GM12878 (cell line): ENCODE data around the gene SEMA3C. TPM values are rescaled to one million over a fixed set of nuclear protein-coding genes. Genes with fewer than 3 reads are reported as not detected.

Experiments
- E4F1 ChIP-seq: fragments of 450-650 bp; IDR thresholded peaks from 2 replicates; pipeline ENCODE4 v1.6.1; 2018; ENCODE audit warnings: borderline replicate concordance, mild to moderate bottlenecking; ENCODE audit not compliant: partially characterized antibody
- IRF4 ChIP-seq: IDR thresholded peaks from 2 replicates; pipeline ENCODE4 v1.6.1; 2011; ENCODE audit warnings: low read depth, low read length
- NRF1 ChIP-seq: conservative IDR thresholded peaks from 2 replicates; pipeline ENCODE4 v1.6.1; 2011; ENCODE audit warnings: mild to moderate bottlenecking, low read depth, low read length, improper control_type of control experiment
- RELB ChIP-seq: fragments of 450-650 bp; IDR thresholded peaks from 2 replicates; pipeline ENCODE4 v1.6.1; 2017; ENCODE audit warnings: low read depth, mild to moderate bottlenecking, moderate library complexity
- USF2 ChIP-seq: IDR thresholded peaks from 2 replicates; pipeline ENCODE4 v1.6.1; 2011; ENCODE audit warnings: low read depth, low read length, improper control_type of control experiment, borderline replicate concordance
- ZNF24 ChIP-seq: fragments of 450-650 bp; IDR thresholded peaks from 2 replicates; pipeline ENCODE4 v1.6.1; 2017; ENCODE audit warnings: antibody characterized with exemption, mild to moderate bottlenecking
- ZNF622 ChIP-seq: fragments of 450-650 bp; IDR thresholded peaks from 2 replicates; pipeline ENCODE4 v1.6.1; 2017; ENCODE audit warnings: mild to moderate bottlenecking, inconsistent platforms
- polyA plus RNA-seq, 11 experiments: library from polyadenylated mRNA; depleted of rRNA in 4 of 11; unstranded in 6 of 11; stranded (reverse) in 5 of 11; fragments of >200 nt; fragmentation: Nextera tagmentation in 4 of 11; fragmentation: Illumina TruSeq in 1 of 11; extraction: Ambion mirVana in 4 of 11; extraction: Trizol in 1 of 11; gene quantifications; 1 replicate in 1 of 11; 2 replicates in 10 of 11; pipeline versions ENCODE4 v1.2.1 to v1.2.3, GENCODE V29; 2011 to 2016; ENCODE audit warnings: inconsistent platforms in 2 of 11, missing spikeins in 2 of 11, low read depth in 1 of 11
- total RNA-seq, 4 experiments: library from RNA; depleted of rRNA in 3 of 4; stranded (reverse); fragments of >200 nt in 3 of 4; fragmentation: Illumina TruSeq in 1 of 4; extraction: Trizol in 1 of 4; gene quantifications; 2 replicates each; pipeline versions ENCODE4 v1.2.1 to v1.2.3, GENCODE V29; 2013 to 2021

SEMA3C gene
- total and polyA plus RNA-seq, 10 of the 15 experiments (the other 5 are each of a cell fraction or from before 2014, with no cell fraction given), result 0.01 to 0.41 (median 0.11) TPM; not detected in 6

- TF ChIP-seq USF2, result no peak
- TF ChIP-seq RELB, result no peak
- no peak for TF ChIP-seq ZNF622
- no peak for TF ChIP-seq IRF4
- no peak for TF ChIP-seq NRF1
- TF ChIP-seq ZNF24, result no peak
- no peak for TF ChIP-seq E4F1
Measured at GRCh38 chr7:80891259-80891544, 27.6 kb downstream of the SEMA3C start (continued).
